NB4 (cell line): ENCODE measurements around the gene RAPGEF6.
"Not testable (repeated sequence)": the region's sequence is repeated elsewhere in the genome, so short reads cannot be mapped to it uniquely, and the experiment has no call there.

Experiments used
- DNase-seq: peaks from one replicate; pipeline ENCODE4 v3.0.0; 2010; ENCODE audit warnings: low read depth
- H3K4me3 ChIP-seq: one replicate; pipeline ENCODE4 v1.5.1; 2011; ENCODE audit warnings: mild to moderate bottlenecking, low read depth, low read length, moderate library complexity
- CTCF ChIP-seq: IDR thresholded peaks from one replicate; pipeline ENCODE4 v1.5.1; 2012; ENCODE audit warnings: low read depth, low read length
- MAX ChIP-seq: IDR thresholded peaks from 2 replicates; pipeline ENCODE4 v1.6.1; 2011; ENCODE audit warnings: low read depth, low read length
- MYC ChIP-seq: IDR thresholded peaks from 2 replicates; pipeline ENCODE4 v1.6.1; 2011; ENCODE audit warnings: low read depth, low read length
- POLR2A ChIP-seq: IDR thresholded peaks from 2 replicates; pipeline ENCODE4 v1.6.1; 2011; ENCODE audit warnings: mild to moderate bottlenecking; ENCODE audit not compliant: insufficient read length; ENCODE audit errors: extremely low read depth

RAPGEF6 gene

GRCh38 chr5:131406975-131407638 lies 227.9 kb downstream of the RAPGEF6 start:
- TF ChIP-seq MYC (no peak), CTCF (no peak), MAX (no peak), POLR2A (no peak)
- no peak for DNase-seq
- no peak overlapping the region for H3K4me3 ChIP-seq

- no peak for TF ChIP-seq CTCF
- TF ChIP-seq MYC: no peak
- no peak for TF ChIP-seq POLR2A
- TF ChIP-seq MAX: no peak
- DNase-seq: no peak
- no peak overlapping the region for H3K4me3 ChIP-seq
Observed at GRCh38 chr5:131406076-131406475, 229.0 kb downstream of the RAPGEF6 start.

- no peak for DNase-seq
- H3K4me3 ChIP-seq: no peak overlapping the region
- no peak for TF ChIP-seq CTCF
- TF ChIP-seq POLR2A: no peak
- TF ChIP-seq MAX: no peak
- TF ChIP-seq MYC: no peak
Observed at GRCh38 chr5:131405674-131406073, 229.4 kb downstream of the RAPGEF6 start.

- DNase-seq: no peak
- H3K4me3 ChIP-seq: no peak overlapping the region
- TF ChIP-seq MAX (no peak), MYC (no peak), POLR2A (no peak), CTCF (no peak)
Observed at GRCh38 chr5:131400585-131400984, 234.4 kb downstream of the RAPGEF6 start.

- DNase-seq, H3K4me3 ChIP-seq: not testable (repeated sequence)
Observed at GRCh38 chr5:131399007-131399406, 236.0 kb downstream of the RAPGEF6 start.

- no peak overlapping the region for H3K4me3 ChIP-seq
- TF ChIP-seq MAX (no peak), CTCF (no peak), MYC (no peak)
Observed at GRCh38 chr5:131396630-131397273, 238.3 kb downstream of the RAPGEF6 start.

More at GRCh38 chr5:131396630-131397273, 238.3 kb downstream of the RAPGEF6 start:
- DNase-seq: no peak
